HG03565 (cell line): ENCODE measurements around the gene STAT6.

ENCODE experiments used
- ATAC-seq: cut with Tn5 transposase; IDR thresholded peaks from one replicate; pipeline ENCODE4 v1.9.1; 2021; ENCODE audit warnings: mild to moderate bottlenecking, moderate library complexity; ENCODE audit not compliant: unreplicated experiment

The STAT6 gene

GRCh38 chr12:57146092-57146491 lies 34.9 kb upstream of the STAT6 start:
- no peak for ATAC-seq

GRCh38 chr12:57145460-57146059 lies 34.4 kb upstream of the STAT6 start:
- ATAC-seq: no peak

- ATAC-seq: no peak
These were observed 32.3 kb upstream of the STAT6 start for GRCh38 chr12:57143454-57143853.

GRCh38 chr12:57142727-57143126 lies 31.6 kb upstream of the STAT6 start:
- ATAC-seq: no peak

GRCh38 chr12:57142121-57142520 lies 31.0 kb upstream of the STAT6 start:
- no peak for ATAC-seq

GRCh38 chr12:57141249-57141648 lies 30.1 kb upstream of the STAT6 start:
- no peak for ATAC-seq

DNA sequence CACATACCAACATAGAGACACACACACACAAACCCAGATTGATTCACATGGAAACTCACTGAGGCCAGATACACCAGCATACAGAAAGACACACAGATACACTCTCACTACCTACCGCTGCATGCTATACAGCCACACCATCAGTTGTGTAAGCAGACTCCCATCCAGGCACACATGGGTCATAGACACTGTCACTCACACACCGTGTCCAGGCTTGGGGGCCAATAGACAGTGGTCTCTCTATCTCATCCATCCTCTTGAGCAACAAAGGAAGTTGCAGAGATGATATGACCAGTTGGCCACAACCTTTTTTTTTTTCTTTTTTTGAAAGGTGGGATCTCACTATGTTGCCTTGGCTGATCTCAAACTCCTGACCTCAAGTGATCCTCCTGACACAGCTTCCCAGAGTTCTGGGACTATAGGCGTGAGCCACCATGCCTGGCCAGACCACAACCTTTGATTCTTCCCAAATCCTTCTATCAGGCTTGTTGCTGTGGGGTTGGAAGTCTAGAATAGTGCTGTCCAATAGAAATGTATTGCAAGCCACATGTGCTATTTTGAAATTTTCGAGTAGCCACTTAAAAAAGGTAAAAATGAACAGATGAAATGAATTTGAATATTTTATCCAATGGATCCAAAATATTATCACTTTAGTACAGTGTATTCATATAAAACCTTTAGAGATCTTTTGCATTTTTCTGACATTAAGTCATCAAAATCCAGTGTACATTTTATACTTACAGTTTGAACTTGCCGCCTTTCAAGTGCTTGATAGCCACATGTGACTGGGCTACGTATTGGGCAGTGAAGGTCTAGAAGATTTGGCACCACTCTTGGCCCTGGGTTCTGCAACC lies 28.9 kb upstream of the STAT6 start:
- ATAC-seq: no peak

GRCh38 chr12:57138526-57139272 lies 27.5 kb upstream of the STAT6 start:
- ATAC-seq: no peak

DNA sequence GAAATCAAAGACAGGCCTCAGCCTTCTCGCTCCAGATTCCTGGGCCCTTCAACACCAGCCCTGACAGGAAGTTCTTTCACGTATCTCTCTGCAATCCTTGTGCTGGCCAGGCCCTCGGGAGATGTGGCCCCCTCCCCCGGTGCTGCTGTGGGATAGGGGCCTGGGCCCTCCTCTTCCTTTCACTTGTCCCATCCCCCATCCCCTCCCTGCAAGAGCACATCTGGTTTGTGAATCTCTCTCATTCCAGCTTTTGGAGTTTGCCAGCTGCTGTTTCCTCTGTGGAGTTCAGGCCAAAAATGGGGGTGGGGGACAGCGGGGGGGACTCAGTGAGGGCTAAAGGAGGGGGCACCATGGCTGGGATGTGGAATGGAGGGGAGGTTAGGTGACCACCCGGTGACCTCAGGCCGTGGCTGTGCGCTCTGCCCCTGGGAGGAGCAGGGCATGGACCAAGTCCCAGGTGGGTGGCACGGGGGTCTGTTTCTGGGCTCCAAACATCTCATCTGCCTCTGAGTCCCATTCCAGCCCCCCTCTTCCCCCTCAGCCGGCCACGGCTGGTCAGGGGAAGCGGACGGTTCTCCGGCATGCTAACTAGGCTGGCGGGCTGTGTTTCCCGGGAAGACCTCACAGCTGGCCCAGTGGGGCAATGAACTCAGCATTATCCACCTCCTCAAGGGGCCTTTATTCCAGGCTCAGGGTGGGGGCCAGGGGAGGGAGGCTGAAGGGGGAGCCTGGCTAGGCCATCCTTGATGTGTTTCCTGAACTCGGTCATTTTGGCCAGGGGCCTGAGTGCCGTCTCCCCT lies 24.6 kb upstream of the STAT6 start:
- no peak for ATAC-seq

DNA sequence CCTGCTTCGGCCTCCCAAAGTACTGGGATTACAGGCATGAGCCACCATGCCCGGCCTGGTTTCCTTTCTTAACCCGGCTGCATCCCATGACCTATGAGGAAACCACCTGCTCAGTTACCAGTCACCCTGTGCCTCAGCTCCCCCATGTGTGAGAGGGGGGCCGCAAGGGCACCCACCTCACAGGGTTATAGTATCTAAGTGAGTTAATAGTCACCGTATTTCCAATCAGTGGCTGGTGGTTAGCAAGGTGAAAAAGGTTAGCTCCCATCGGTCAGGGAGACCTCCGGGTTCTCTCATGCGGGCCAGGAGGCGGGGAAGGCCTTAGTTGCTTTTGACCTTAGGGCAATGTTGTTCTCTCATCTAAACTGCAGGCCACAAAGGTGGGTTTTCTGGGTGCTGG lies 23.8 kb upstream of the STAT6 start:
- no peak for ATAC-seq

- ATAC-seq: no peak
These were observed 22.8 kb upstream of the STAT6 start for GRCh38 chr12:57133916-57134315.

DNA sequence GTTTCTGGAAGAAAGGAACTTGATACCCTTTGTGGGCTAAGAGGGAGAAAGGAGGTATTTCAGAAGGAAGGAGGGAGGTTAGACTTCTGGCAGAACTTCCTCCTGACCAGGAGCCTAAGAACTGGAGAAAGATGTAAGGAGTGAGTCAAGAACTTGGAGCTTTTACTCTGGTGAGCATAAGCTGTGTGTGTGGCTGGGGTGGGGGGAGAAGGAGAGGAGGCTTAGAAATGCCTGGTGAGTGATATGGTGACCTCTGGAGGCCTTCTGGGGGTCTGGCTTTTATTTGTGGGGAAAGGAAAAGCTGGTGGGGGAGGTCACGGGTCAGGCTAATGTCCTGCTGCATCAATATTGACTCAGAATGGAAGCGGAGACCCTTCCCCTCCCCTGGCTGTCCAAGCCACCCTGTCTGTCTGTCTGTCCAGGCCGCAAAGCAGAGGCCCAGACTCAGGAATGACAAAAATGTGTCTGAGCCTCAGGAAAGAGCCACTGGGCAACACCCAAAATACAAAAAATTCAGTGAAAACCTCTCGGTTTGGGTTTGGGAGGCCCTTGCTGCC lies 21.9 kb upstream of the STAT6 start:
- ATAC-seq: no peak

DNA sequence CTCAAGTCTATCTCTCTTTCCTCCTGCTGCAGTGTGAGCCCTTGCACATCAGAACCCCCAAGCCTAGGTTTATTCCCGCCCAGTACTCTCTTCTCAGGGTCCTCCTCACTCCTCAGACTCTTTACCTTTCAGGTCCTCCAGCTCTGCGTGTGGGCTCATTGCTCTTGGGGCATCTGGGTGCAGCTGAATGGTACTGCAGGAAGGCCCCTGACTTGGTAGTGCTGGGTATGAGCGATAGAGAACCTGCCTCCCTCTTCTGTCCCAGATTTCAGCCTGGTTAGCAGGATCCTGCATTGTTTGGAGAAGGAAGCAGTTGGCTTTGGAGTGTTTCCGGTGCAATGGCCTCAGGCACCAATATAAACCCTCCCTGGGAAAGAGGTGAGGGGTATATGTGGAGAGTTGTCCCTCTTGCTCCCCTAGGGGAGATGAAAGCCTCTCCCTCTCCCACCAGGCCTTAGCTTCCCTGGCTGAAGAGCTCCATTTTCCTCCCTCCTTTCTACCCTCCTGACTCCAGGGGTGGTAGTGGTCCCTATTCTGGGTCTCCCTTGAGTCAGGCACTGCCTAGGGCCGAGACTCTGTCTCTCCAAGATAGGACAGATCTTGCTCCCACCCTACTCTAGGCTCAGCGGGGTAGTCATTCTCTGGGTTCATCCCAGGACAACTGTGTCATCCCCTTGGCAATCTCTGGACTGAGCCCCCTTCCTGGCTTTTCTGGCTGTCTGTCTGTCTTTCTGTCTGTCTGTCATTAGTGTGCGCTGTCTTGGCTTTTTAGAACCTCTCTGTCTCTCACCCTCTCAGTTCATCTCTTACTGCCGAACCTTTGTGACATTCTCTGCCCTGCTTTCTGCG lies 21.0 kb upstream of the STAT6 start:
- ATAC-seq: no peak

GRCh38 chr12:57130941-57131340 lies 19.8 kb upstream of the STAT6 start:
- no peak for ATAC-seq

- ATAC-seq: no peak
These were observed 18.7 kb upstream of the STAT6 start for GRCh38 chr12:57129889-57130288.

GRCh38 chr12:57129321-57129842 lies 18.2 kb upstream of the STAT6 start:
- no peak for ATAC-seq

GRCh38 chr12:57128519-57129247 lies 17.5 kb upstream of the STAT6 start:
- ATAC-seq: no peak

- ATAC-seq: no peak
These were observed 16.8 kb upstream of the STAT6 start, which contains the start of gene LRP1 for GRCh38 chr12:57127726-57128518. TSS of gene LRP1 (plus strand) at chr12:57128483. CDS start at chr12:57128965, 482 bp downstream.
